ENCODE measurements around the gene AXL.

Gene AXL

DNA sequence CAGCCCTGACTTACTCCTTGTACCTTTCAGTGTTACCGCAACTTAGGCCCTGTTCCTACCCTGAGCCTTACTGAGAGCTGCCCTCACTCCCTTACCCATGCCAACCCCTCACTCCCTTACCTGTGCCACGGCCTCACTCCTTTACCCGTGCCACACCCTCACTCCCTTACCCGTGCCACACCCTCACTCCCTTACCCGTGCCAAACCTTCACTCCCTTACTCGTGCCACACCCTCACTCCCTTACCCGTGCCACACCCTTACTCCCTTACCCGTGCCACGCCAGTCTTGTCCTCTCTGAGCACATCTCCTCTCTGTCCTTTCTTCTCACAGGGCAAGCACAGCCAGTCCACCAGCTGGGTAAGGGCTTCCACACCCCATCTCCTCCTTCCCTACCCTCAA lies 20.3 kb downstream of the AXL start:
- Histone ChIP-seq H3F3A (ENCODE audit: insufficient read depth, low read length) (no peaks in the 10 kb centered on the region), H3K27ac (ENCODE audit: low read depth, low read length, poor library complexity, severe bottlenecking) (no peak overlapping the region), H4K20me1 (ENCODE audit: insufficient read depth, low read length) (no peaks in the 10 kb centered on the region), H3K27me3 (ENCODE audit: insufficient read depth, low read length) (no peaks in the 10 kb centered on the region), H3K9ac (ENCODE audit: low read length) (no peak overlapping the region), H3K9me3 (ENCODE audit: low read length) (no peaks in the 10 kb centered on the region), H3K4me3 (ENCODE audit: low read depth, low read length, poor library complexity, severe bottlenecking) (no peak overlapping the region), H3K4me2 (ENCODE audit: low read length) (no peak overlapping the region), H3K36me3 (ENCODE audit: insufficient read depth, low read length) (no peaks in the 10 kb centered on the region), H2AFZ (ENCODE audit: low read length) (no peak overlapping the region), H3K79me2 (ENCODE audit: insufficient read depth, low read length) (no peaks in the 10 kb centered on the region), H3K4me1 (ENCODE audit: insufficient read depth, low read length, severe bottlenecking) (no peaks in the 10 kb centered on the region), H3K9me2 (ENCODE audit: low read depth, low read length) (no peaks in the 10 kb centered on the region)
- no peak for TF ChIP-seq EZH2 (IDR thresholded peaks at IDR 0.05; ENCODE audit: borderline replicate concordance, low read length)
- TF ChIP-seq, protein P1, sequence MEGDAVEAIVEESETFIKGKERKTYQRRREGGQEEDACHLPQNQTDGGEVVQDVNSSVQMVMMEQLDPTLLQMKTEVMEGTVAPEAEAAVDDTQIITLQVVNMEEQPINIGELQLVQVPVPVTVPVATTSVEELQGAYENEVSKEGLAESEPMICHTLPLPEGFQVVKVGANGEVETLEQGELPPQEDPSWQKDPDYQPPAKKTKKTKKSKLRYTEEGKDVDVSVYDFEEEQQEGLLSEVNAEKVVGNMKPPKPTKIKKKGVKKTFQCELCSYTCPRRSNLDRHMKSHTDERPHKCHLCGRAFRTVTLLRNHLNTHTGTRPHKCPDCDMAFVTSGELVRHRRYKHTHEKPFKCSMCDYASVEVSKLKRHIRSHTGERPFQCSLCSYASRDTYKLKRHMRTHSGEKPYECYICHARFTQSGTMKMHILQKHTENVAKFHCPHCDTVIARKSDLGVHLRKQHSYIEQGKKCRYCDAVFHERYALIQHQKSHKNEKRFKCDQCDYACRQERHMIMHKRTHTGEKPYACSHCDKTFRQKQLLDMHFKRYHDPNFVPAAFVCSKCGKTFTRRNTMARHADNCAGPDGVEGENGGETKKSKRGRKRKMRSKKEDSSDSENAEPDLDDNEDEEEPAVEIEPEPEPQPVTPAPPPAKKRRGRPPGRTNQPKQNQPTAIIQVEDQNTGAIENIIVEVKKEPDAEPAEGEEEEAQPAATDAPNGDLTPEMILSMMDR (IDR thresholded peaks at IDR 0.05; ENCODE audit: low read length) = no peak

DNA sequence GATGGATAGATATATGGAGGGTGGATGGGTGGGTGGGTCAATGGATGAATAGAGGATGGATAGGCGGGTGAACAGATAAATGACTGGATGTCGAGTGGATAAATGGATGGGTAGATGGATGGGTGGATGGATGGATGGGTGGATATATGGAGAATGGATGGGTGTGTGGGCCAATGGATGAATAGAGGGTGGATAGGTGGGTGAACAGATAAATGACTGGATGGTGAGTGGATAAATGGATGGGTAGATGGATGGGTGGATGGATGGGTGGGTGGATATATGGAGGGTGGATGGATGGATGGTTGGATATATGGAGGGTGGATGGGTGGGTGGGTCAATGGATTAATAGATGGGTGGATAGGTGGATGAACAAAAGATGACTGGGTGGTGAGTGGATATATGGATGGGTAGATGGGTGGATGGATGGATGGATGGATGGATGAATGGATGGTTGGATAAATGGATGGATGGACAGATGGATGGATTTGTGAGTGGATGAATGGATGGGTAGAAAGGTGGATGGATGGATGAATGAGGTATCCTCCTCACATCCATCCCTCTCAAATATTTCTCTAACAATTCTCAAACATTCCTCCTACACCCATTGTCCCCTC lies 21.0 kb downstream of the AXL start:
- Histone ChIP-seq H3K4me1 (ENCODE audit: insufficient read depth, low read length, severe bottlenecking) (no peaks in the 10 kb centered on the region), H3K9me2 (ENCODE audit: low read depth, low read length) (no peaks in the 10 kb centered on the region), H3K4me3 (ENCODE audit: low read depth, low read length, poor library complexity, severe bottlenecking) (no peak overlapping the region), H3K79me2 (ENCODE audit: insufficient read depth, low read length) (no peaks in the 10 kb centered on the region), H3K27me3 (ENCODE audit: insufficient read depth, low read length) (no peaks in the 10 kb centered on the region), H3K9ac (ENCODE audit: low read length) (no peak overlapping the region), H3K4me2 (ENCODE audit: low read length) (no peak overlapping the region), H3F3A (ENCODE audit: insufficient read depth, low read length) (no peaks in the 10 kb centered on the region), H4K20me1 (ENCODE audit: insufficient read depth, low read length) (no peaks in the 10 kb centered on the region), H3K9me3 (ENCODE audit: low read length) (no peaks in the 10 kb centered on the region), H3K36me3 (ENCODE audit: insufficient read depth, low read length) (no peaks in the 10 kb centered on the region), H3K27ac (ENCODE audit: low read depth, low read length, poor library complexity, severe bottlenecking) (no peak overlapping the region), H2AFZ (ENCODE audit: low read length) (no peak overlapping the region)
- TF ChIP-seq EZH2 (IDR thresholded peaks at IDR 0.05; ENCODE audit: borderline replicate concordance, low read length) = no peak
- TF ChIP-seq, protein P1 (IDR thresholded peaks at IDR 0.05; ENCODE audit: low read length) = no peak

DNA sequence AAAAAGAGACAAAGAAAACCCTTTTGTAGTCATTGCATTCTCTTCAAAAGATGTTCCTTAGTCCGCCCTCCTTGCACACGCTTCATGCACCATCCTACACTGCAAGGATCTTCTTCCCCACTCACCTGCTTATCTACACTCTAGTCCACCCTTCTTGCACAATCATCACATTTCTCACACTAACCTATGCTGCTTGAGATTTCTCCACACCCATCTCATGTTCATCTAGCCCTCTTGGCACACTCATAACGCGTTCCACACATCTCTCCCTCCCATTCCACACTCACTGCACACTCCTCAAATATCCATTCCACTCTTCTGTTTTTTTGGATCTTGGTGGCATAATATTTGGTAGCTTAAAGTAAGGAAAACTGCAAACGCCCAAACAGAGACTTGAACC lies 22.8 kb downstream of the AXL start:
- H3K9me2 ChIP-seq (ENCODE audit: low read depth, low read length) = no peaks in the 10 kb centered on the region
- H3F3A ChIP-seq (ENCODE audit: insufficient read depth, low read length) = no peaks in the 10 kb centered on the region
- no peak overlapping the region for H3K4me2 ChIP-seq (ENCODE audit: low read length)
- H3K9ac ChIP-seq (ENCODE audit: low read length) = no peak overlapping the region
- no peaks in the 10 kb centered on the region for H4K20me1 ChIP-seq (ENCODE audit: insufficient read depth, low read length)
- no peaks in the 10 kb centered on the region for H3K79me2 ChIP-seq (ENCODE audit: insufficient read depth, low read length)
- no peaks in the 10 kb centered on the region for H3K4me1 ChIP-seq (ENCODE audit: insufficient read depth, low read length, severe bottlenecking)
- no peak for TF ChIP-seq EZH2 (IDR thresholded peaks at IDR 0.05; ENCODE audit: borderline replicate concordance, low read length)
- TF ChIP-seq, protein P1 (IDR thresholded peaks at IDR 0.05; ENCODE audit: low read length) = no peak
- H3K27me3 ChIP-seq (ENCODE audit: insufficient read depth, low read length) = no peaks in the 10 kb centered on the region
- H2AFZ ChIP-seq (ENCODE audit: low read length) = no peak overlapping the region
- H3K4me3 ChIP-seq (ENCODE audit: low read depth, low read length, poor library complexity, severe bottlenecking) = no peak overlapping the region
- no peaks in the 10 kb centered on the region for H3K9me3 ChIP-seq (ENCODE audit: low read length)
- no peak overlapping the region for H3K27ac ChIP-seq (ENCODE audit: low read depth, low read length, poor library complexity, severe bottlenecking)
- no peaks in the 10 kb centered on the region for H3K36me3 ChIP-seq (ENCODE audit: insufficient read depth, low read length)

All from OCI-LY1 (cell line).